HEK293T (cell line): ENCODE results near the gene PEX6.

Experiments
- CTCF ChIA-PET: fragments of 350-600 bp; formaldehyde crosslinking; extraction: SDS; loops from one replicate; lab custom pipeline; 2021; ENCODE audit warnings: antibody characterized with exemption, inconsistent platforms; lab: Yijun Ruan, JAX
- POLR2A ChIA-PET: fragments of 350-600 bp; formaldehyde crosslinking; extraction: SDS; loops from one replicate; lab custom pipeline; 2020; ENCODE audit warnings: antibody characterized with exemption, inconsistent platforms; lab: Yijun Ruan, JAX
- DNase-seq: peaks from one replicate; pipeline ENCODE4 v3.0.0; 2012; ENCODE audit warnings: mixed read lengths; ENCODE audit errors: extremely low spot score
- ARNT ChIP-seq: fragments of 450-650 bp; IDR thresholded peaks from 2 replicates; pipeline ENCODE4 v1.6.1; 2017; ENCODE audit warnings: mild to moderate bottlenecking
- BHLHE40 ChIP-seq: fragments of 450-650 bp; IDR thresholded peaks from 2 replicates; pipeline ENCODE4 v1.6.1; 2016; ENCODE audit warnings: mild to moderate bottlenecking, moderate library complexity, borderline replicate concordance
- CTBP1 ChIP-seq: fragments of 450-650 bp; IDR thresholded peaks from 2 replicates; pipeline ENCODE4 v1.6.1; 2016; ENCODE audit warnings: borderline replicate concordance
- ELF4 ChIP-seq: fragments of 450-650 bp; IDR thresholded peaks from 2 replicates; pipeline ENCODE4 v1.6.1; 2017; ENCODE audit warnings: antibody characterized with exemption
- FOXA1 ChIP-seq: fragments of 450-650 bp; IDR thresholded peaks from 2 replicates; pipeline ENCODE4 v1.6.1; 2016; ENCODE audit warnings: mild to moderate bottlenecking
- FOXK2 ChIP-seq: fragments of 450-650 bp; IDR thresholded peaks from 2 replicates; pipeline ENCODE4 v1.6.1; 2016; ENCODE audit warnings: mild to moderate bottlenecking
- FOXM1 ChIP-seq: fragments of 450-650 bp; IDR thresholded peaks from 2 replicates; pipeline ENCODE4 v1.6.1; 2017; ENCODE audit warnings: mild to moderate bottlenecking, borderline replicate concordance
- HDGF ChIP-seq: fragments of 450-650 bp; IDR thresholded peaks from 2 replicates; pipeline ENCODE4 v1.6.1; 2017; ENCODE audit warnings: antibody characterized with exemption, borderline replicate concordance
- L3MBTL2 ChIP-seq: fragments of 450-650 bp; conservative IDR thresholded peaks from 2 replicates; pipeline ENCODE4 v1.6.1; 2016; ENCODE audit warnings: mild to moderate bottlenecking
- LEF1 ChIP-seq: fragments of 450-650 bp; IDR thresholded peaks from 2 replicates; pipeline ENCODE4 v1.6.1; 2017; ENCODE audit warnings: mild to moderate bottlenecking, borderline replicate concordance
- NFRKB ChIP-seq: fragments of 450-650 bp; IDR thresholded peaks from 2 replicates; pipeline ENCODE4 v1.6.1; 2016; ENCODE audit warnings: mild to moderate bottlenecking, moderate library complexity
- SP1 ChIP-seq: fragments of 450-650 bp; IDR thresholded peaks from 2 replicates; pipeline ENCODE4 v1.6.1; 2017
- SUZ12 ChIP-seq: fragments of 450-650 bp; IDR thresholded peaks from 2 replicates; pipeline ENCODE4 v1.6.1; 2016; ENCODE audit warnings: mild to moderate bottlenecking
- TARDBP ChIP-seq: fragments of 450-650 bp; IDR thresholded peaks from 2 replicates; pipeline ENCODE4 v1.6.1; 2016
- ZNF384 ChIP-seq: fragments of 450-650 bp; IDR thresholded peaks from 2 replicates; pipeline ENCODE4 v1.6.1; 2016
- TF ChIP-seq, protein P1 (sequence below): fragments of 450-650 bp; IDR thresholded peaks from 2 replicates; pipeline ENCODE4 v1.6.1; 2016

The PEX6 gene

GRCh38 chr6:42968126-42968701 lies 10.8 kb downstream of the PEX6 start:
- ChIA-PET POLR2A (interaction anchor here (0.6 to 4.6 kb wide), 2 partner anchors 11 to 16 kb away, joined by 3 to 21 read pairs; partner anchors contain the start of genes PEX6 and PPP2R5D), CTCF (no interaction called here)
- TF ChIP-seq, protein P1, sequence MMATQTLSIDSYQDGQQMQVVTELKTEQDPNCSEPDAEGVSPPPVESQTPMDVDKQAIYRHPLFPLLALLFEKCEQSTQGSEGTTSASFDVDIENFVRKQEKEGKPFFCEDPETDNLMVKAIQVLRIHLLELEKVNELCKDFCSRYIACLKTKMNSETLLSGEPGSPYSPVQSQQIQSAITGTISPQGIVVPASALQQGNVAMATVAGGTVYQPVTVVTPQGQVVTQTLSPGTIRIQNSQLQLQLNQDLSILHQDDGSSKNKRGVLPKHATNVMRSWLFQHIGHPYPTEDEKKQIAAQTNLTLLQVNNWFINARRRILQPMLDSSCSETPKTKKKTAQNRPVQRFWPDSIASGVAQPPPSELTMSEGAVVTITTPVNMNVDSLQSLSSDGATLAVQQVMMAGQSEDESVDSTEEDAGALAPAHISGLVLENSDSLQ = no peak
- TF ChIP-seq ARNT = no peak
- no peak for TF ChIP-seq NFRKB
- TF ChIP-seq FOXM1 = no peak
- no peak for DNase-seq

GRCh38 chr6:42967228-42967627 lies 11.8 kb downstream of the PEX6 start:
- no peak for TF ChIP-seq TARDBP
- TF ChIP-seq CTBP1 = no peak
- TF ChIP-seq SP1 = no peak
- TF ChIP-seq FOXK2 = no peak
- TF ChIP-seq FOXM1 = no peak
- TF ChIP-seq BHLHE40 = no peak
- no peak for TF ChIP-seq FOXA1
- no peak for TF ChIP-seq HDGF
- TF ChIP-seq ZNF384 = no peak
- no peak for TF ChIP-seq SUZ12
- TF ChIP-seq L3MBTL2 = no peak
- TF ChIP-seq, protein P1 = no peak
- no peak for TF ChIP-seq LEF1
- TF ChIP-seq ARNT = no peak
- no peak for TF ChIP-seq NFRKB
- no peak for TF ChIP-seq ELF4
- no peak for DNase-seq
- POLR2A ChIA-PET = interaction anchor here (4.6 kb wide), 1 partner anchor 12 kb away, joined by 21 read pairs; the partner anchor contains the start of gene PEX6
- CTCF ChIA-PET = interaction anchor here (0.6 kb wide), 1 partner anchor 1738 kb away, joined by 3 read pairs; no protein-coding TSS in a partner anchor

- CTCF ChIA-PET = no interaction called here
- no peak for DNase-seq
- no peak for TF ChIP-seq FOXK2
- TF ChIP-seq ARNT = no peak
- no peak for TF ChIP-seq LEF1
- TF ChIP-seq HDGF = no peak
- TF ChIP-seq ELF4 = no peak
- TF ChIP-seq, protein P1 = no peak
- no peak for TF ChIP-seq CTBP1
- POLR2A ChIA-PET = interaction anchor here (1.0 to 4.6 kb wide), 4 partner anchors 12 to 93 kb away, joined by 3 to 22 read pairs (median 12); partner anchors contain the start of genes KLC4, MRPL2 and PEX6
These were observed 12.4 kb downstream of the PEX6 start for GRCh38 chr6:42966571-42966970.

- peak; percentile 76 for DNase-seq
- ChIA-PET CTCF (interaction anchor here (0.8 to 1.1 kb wide), 2 partner anchors 11 to 179 kb away, joined by 3 read pairs; no protein-coding TSS in a partner anchor), POLR2A (interaction anchor here (1.4 to 2.5 kb wide), 4 partner anchors 15 to 50 kb away, joined by 3 to 22 read pairs (median 8); partner anchors contain the start of genes CNPY3, KLHDC3, MEA1 and PEX6)
- no peak for TF ChIP-seq NFRKB
- TF ChIP-seq FOXK2 = no peak
- no peak for TF ChIP-seq FOXM1
- no peak for TF ChIP-seq LEF1
- TF ChIP-seq SP1 = no peak
- TF ChIP-seq, protein P1 = no peak
- no peak for TF ChIP-seq HDGF
- TF ChIP-seq ELF4 = no peak
- TF ChIP-seq BHLHE40 = no peak
- TF ChIP-seq ZNF384 = no peak
- no peak for TF ChIP-seq L3MBTL2
- TF ChIP-seq ARNT = no peak
- no peak for TF ChIP-seq TARDBP
- TF ChIP-seq FOXA1 = no peak
- no peak for TF ChIP-seq CTBP1
- no peak for TF ChIP-seq SUZ12
These were observed 15.0 kb downstream of the PEX6 start for GRCh38 chr6:42963855-42964605.

DNA sequence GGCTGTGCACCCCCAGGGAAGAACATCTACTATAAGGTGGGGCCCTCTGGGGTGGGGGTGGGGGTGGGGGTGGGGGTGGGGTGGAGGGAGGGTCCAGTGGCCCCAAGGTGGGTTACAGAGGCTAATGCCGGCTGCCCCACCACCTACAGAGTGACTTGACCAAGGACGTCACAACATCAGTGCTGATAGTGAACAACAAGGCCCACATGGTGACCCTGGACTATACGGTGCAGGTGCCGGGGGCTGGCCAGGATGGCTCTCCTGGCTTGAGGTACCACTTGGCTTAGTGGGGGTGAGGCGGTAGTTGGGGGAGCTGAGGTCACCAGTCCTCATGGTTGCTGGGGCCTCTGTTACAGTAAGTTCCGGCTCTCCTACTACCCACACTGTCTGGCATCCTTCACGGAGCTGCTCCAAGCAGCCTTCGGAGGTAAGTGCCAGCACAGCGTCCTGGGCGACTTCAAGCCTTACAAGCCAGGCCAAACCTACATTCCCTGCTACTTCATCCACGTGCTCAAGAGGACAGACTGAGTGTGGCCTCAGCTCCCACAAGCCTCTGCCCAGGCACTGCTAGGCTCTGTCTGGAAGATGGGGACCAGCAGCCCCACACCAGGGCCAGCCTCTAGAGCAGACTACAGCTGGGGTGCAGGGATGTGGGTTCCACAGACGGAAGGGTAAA lies 15.7 kb downstream of the PEX6 start:
- CTCF ChIA-PET = interaction anchor here (0.7 kb wide), 1 partner anchor 12 kb away, joined by 3 read pairs; no protein-coding TSS in a partner anchor
- DNase-seq = no peak
- TF ChIP-seq CTBP1 = no peak
- TF ChIP-seq BHLHE40 = no peak
- TF ChIP-seq FOXM1 = no peak
- TF ChIP-seq SUZ12 = no peak
- no peak for TF ChIP-seq ARNT
- TF ChIP-seq ZNF384 = no peak
- no peak for TF ChIP-seq ELF4
- TF ChIP-seq NFRKB = no peak
- no peak for TF ChIP-seq FOXA1
- TF ChIP-seq HDGF = no peak
- no peak for TF ChIP-seq LEF1
- TF ChIP-seq, protein P1 = no peak
- TF ChIP-seq FOXK2 = no peak
- no peak for TF ChIP-seq L3MBTL2
- TF ChIP-seq SP1 = no peak
- TF ChIP-seq TARDBP = no peak
- POLR2A ChIA-PET = interaction anchor here (1.5 to 2.1 kb wide), 2 partner anchors 21 to 34 kb away, joined by 4 to 12 read pairs; partner anchors contain the start of genes CNPY3 and PPP2R5D
